ENCODE results near the gene COL8A1.

The COL8A1 gene

GRCh38 chr3:99842826-99843589 lies 204.6 kb downstream of the COL8A1 start:
- no peak for DNase-seq

- DNase-seq, result no peak
Observed at GRCh38 chr3:99843590-99844258, 205.3 kb downstream of the COL8A1 start.

GRCh38 chr3:99845331-99845730 lies 206.9 kb downstream of the COL8A1 start:
- no peak for DNase-seq

GRCh38 chr3:99845999-99846398 lies 207.6 kb downstream of the COL8A1 start:
- no peak for DNase-seq

- DNase-seq, result no peak
Observed at GRCh38 chr3:99846477-99847160, 208.2 kb downstream of the COL8A1 start.

GRCh38 chr3:99848433-99848832 lies 210.0 kb downstream of the COL8A1 start:
- no peak for DNase-seq
